A673 (cell line): ENCODE measurements around the gene INPP4B. TPM values are rescaled to one million over a fixed set of nuclear protein-coding genes. Genes with fewer than 3 reads are reported as not detected.

Experiments
- BruUV-seq: library from RNA; stranded (reverse); fragments of 400-500 nt; replicated peaks from 2 replicates; lab custom pipeline; 2021; lab: Mats Ljungman, UMichigan
- CTCF ChIA-PET: fragments of 300-600 bp; sonication (Branson Sonifier 250); formaldehyde crosslinking; loops from one replicate; lab custom pipeline; 2022; ENCODE audit warnings: antibody characterized with exemption; lab: Charles Lee
- POLR2A ChIA-PET: fragments of 300-600 bp; sonication (Branson Sonifier 250); formaldehyde crosslinking; loops from one replicate; lab custom pipeline; 2022; ENCODE audit warnings: antibody characterized with exemption; ENCODE audit not compliant: low non-redundant PET; lab: Charles Lee
- DNase-seq: peaks from one replicate; pipeline ENCODE4 v3.0.0-alpha.2; 2015; ENCODE audit warnings: low spot score
- H3K27ac ChIP-seq: fragments of 200-600 bp; sonication (generic); 2 replicates; pipeline ENCODE4 v1.5.1; 2016; ENCODE audit warnings: mixed run types, low read depth, mild to moderate bottlenecking, mixed read lengths, antibody characterized with exemption, low read length; ENCODE audit not compliant: poor library complexity, severe bottlenecking
- H3K27me3 ChIP-seq: fragments of 200-600 bp; sonication (generic); replicated peaks from 2 replicates; pipeline ENCODE4 v1.6.1; 2017; ENCODE audit warnings: mixed run types, low read depth, mild to moderate bottlenecking, mixed read lengths, antibody characterized with exemption, low read length; ENCODE audit not compliant: insufficient read depth, poor library complexity
- H3K36me3 ChIP-seq: fragments of 200-600 bp; sonication (generic); 2 replicates; pipeline ENCODE4 v1.6.1; 2016; ENCODE audit warnings: mixed run types, mild to moderate bottlenecking, mixed read lengths, antibody characterized with exemption, low read length; ENCODE audit not compliant: insufficient read depth, poor library complexity, severe bottlenecking
- H3K4me1 ChIP-seq: fragments of 200-600 bp; sonication (generic); 2 replicates; pipeline ENCODE4 v1.6.1; 2017; ENCODE audit warnings: mixed run types, mild to moderate bottlenecking, mixed read lengths, antibody characterized with exemption, low read length; ENCODE audit not compliant: insufficient read depth, poor library complexity, severe bottlenecking
- H3K4me3 ChIP-seq: fragments of 200-600 bp; sonication (generic); 2 replicates; pipeline ENCODE4 v1.5.1; 2016; ENCODE audit warnings: low read depth, mixed run types, mild to moderate bottlenecking, mixed read lengths, low read length; ENCODE audit not compliant: poor library complexity, severe bottlenecking
- H3K9me3 ChIP-seq: fragments of 200-600 bp; sonication (generic); 2 replicates; pipeline ENCODE4 v1.6.1; 2016; ENCODE audit warnings: mixed run types, low read depth, mild to moderate bottlenecking, mixed read lengths, antibody characterized with exemption, low read length; ENCODE audit not compliant: poor library complexity, severe bottlenecking
- EZH2 ChIP-seq: fragments of 200-600 bp; sonication (generic); IDR thresholded peaks from 2 replicates; pipeline ENCODE4 v1.6.1; 2017; ENCODE audit warnings: borderline replicate concordance, low read depth, mild to moderate bottlenecking, mixed read lengths, antibody characterized with exemption, low read length; ENCODE audit not compliant: poor library complexity, severe bottlenecking
- intact Hi-C: fragments of 100-400 bp; cut with micrococcal nuclease; formaldehyde crosslinking; loops from one replicate; pipeline ENCODE4 v1.10.0; 2022; ENCODE audit not compliant: unreplicated experiment
- total RNA-seq: library from RNA; stranded (reverse); gene quantifications from 2 replicates; pipeline ENCODE4 v1.2.3, GENCODE V29; 2021
- TF ChIP-seq, protein P1 (sequence below): fragments of 300-800, 200-600 bp; sonication (generic); conservative IDR thresholded peaks from 2 replicates; pipeline ENCODE4 v1.5.1; 2017; ENCODE audit warnings: low read depth, mild to moderate bottlenecking, antibody characterized with exemption, low read length, moderate library complexity, mixed read lengths

INPP4B gene
- total RNA-seq, 1 experiment from 2014 or later: 13.1 TPM

- DNase-seq: no peak
- ChIA-PET POLR2A (no interaction called here), CTCF (no interaction called here)
- H3K9me3 ChIP-seq: no peaks in the 10 kb centered on the region
- H3K4me1 ChIP-seq: no peaks in the 10 kb centered on the region
- H3K27ac ChIP-seq: no peak overlapping the region
- BruUV-seq: no TSS peak
- H3K36me3 ChIP-seq: no peaks in the 10 kb centered on the region
- TF ChIP-seq, protein P1, sequence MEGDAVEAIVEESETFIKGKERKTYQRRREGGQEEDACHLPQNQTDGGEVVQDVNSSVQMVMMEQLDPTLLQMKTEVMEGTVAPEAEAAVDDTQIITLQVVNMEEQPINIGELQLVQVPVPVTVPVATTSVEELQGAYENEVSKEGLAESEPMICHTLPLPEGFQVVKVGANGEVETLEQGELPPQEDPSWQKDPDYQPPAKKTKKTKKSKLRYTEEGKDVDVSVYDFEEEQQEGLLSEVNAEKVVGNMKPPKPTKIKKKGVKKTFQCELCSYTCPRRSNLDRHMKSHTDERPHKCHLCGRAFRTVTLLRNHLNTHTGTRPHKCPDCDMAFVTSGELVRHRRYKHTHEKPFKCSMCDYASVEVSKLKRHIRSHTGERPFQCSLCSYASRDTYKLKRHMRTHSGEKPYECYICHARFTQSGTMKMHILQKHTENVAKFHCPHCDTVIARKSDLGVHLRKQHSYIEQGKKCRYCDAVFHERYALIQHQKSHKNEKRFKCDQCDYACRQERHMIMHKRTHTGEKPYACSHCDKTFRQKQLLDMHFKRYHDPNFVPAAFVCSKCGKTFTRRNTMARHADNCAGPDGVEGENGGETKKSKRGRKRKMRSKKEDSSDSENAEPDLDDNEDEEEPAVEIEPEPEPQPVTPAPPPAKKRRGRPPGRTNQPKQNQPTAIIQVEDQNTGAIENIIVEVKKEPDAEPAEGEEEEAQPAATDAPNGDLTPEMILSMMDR: no peak
- no peak for TF ChIP-seq EZH2
- no peak overlapping the region for H3K4me3 ChIP-seq
- intact Hi-C loops: no loop called here
- no peaks in the 10 kb centered on the region for H3K27me3 ChIP-seq
Observed at GRCh38 chr4:142202404-142203332, 643.4 kb downstream of the INPP4B start.

DNA sequence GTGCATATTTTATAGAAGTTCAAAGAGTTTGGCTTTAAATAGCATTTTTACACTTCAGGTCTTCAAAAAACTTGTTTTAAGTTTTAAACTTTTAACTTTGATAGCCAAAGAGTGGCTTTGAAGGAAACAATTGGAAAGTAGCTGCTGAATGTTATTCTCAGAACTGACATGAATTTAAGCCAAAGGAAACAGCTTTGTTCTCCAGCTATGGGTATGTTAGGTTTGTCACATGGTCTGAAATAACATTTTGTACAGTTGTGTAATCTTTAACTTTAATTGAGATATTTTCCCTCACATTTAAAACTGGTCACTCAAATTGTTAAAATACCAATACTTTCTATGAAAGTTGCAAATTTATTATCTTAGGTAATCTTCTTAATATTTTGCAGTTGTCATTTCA is 645.1 kb downstream of the INPP4B start:
- intact Hi-C loops: no loop called here
- CTCF ChIA-PET: no interaction called here

DNA sequence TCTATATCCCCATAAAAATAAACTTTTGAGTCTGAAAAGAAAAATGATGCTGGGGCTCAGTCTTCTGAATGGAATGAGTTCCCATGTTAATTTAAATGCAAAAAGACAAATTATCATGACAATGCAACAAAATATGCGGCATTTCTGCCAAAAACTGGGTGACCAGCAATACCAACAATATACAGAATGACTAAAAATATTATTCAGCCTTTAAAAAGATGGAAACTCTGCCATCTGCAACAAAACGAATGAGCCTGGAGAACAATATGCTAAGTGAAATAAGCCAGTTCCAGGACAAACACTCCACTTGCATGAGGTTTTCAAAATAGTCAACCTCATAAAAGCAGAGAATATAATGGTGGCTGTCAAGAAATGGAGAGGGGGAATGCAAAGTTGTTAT is 651.2 kb downstream of the INPP4B start:
- no TSS peak for BruUV-seq
- H3K4me3 ChIP-seq: no peak overlapping the region
- POLR2A ChIA-PET: no interaction called here
- H3K27ac ChIP-seq: no peak overlapping the region
- no peaks in the 10 kb centered on the region for H3K9me3 ChIP-seq
- peak; percentile 10 for DNase-seq
- no peaks in the 10 kb centered on the region for H3K36me3 ChIP-seq
- no peaks in the 10 kb centered on the region for H3K27me3 ChIP-seq
- intact Hi-C loops: no loop called here
- TF ChIP-seq, protein P1: no peak
- TF ChIP-seq EZH2: no peak
- CTCF ChIA-PET: no interaction called here
- peaks cover 7% of the 10 kb centered on the region for H3K4me1 ChIP-seq

More for the DNA sequence above, 645.1 kb downstream of the INPP4B start:
- TF ChIP-seq EZH2: no peak
- TF ChIP-seq, protein P1: no peak
- Histone ChIP-seq H3K27me3 (no peaks in the 10 kb centered on the region), H3K9me3 (no peaks in the 10 kb centered on the region), H3K27ac (no peak overlapping the region), H3K36me3 (no peaks in the 10 kb centered on the region), H3K4me3 (no peak overlapping the region), H3K4me1 (no peaks in the 10 kb centered on the region)
- POLR2A ChIA-PET: no interaction called here
- BruUV-seq: no TSS peak
- DNase-seq: no peak
